Neural cell (in vitro differentiated cells): ENCODE data around the gene TMA7B. TPM values are rescaled to one million over a fixed set of nuclear protein-coding genes. Genes with fewer than 3 reads are reported as not detected.

Experiments used
- H2AFZ ChIP-seq: fragments of 200-600, 300-800 bp; sonication (generic), shearing (Covaris generic); 2 replicates; pipeline ENCODE4 v1.6.0; 2014; ENCODE audit warnings: low read depth, mild to moderate bottlenecking, antibody characterized with exemption, low read length, moderate library complexity
- H3F3A ChIP-seq: fragments of 200-600 bp; shearing (Covaris generic); 2 replicates; pipeline ENCODE4 v1.6.1; 2016; ENCODE audit warnings: mild to moderate bottlenecking, moderate library complexity, mixed read lengths, antibody characterized with exemption, low read length; ENCODE audit not compliant: insufficient read depth, poor library complexity, severe bottlenecking
- H3K27ac ChIP-seq: fragments of 200-600, 300-800 bp; sonication (generic), shearing (Covaris generic); 2 replicates; pipeline ENCODE4 v1.5.1; 2014; ENCODE audit warnings: mild to moderate bottlenecking, low read length, moderate library complexity
- H3K27me3 ChIP-seq: fragments of 300-800, 200-600 bp; sonication (generic), shearing (Covaris generic); 2 replicates; pipeline ENCODE4 v1.6.0; 2014; ENCODE audit warnings: mild to moderate bottlenecking, low read depth, low read length, moderate library complexity; ENCODE audit not compliant: insufficient read depth
- H3K36me3 ChIP-seq: fragments of 300-800, 200-600 bp; sonication (generic), shearing (Covaris generic); 2 replicates; pipeline ENCODE4 v1.5.1; 2014; ENCODE audit warnings: mild to moderate bottlenecking, antibody characterized with exemption, low read length, moderate library complexity; ENCODE audit not compliant: insufficient read depth
- H3K4me2 ChIP-seq: fragments of 300-800, 200-600 bp; sonication (generic), shearing (Covaris generic); 2 replicates; pipeline ENCODE4 v1.6.0; 2014; ENCODE audit warnings: mild to moderate bottlenecking, low read length
- H3K4me3 ChIP-seq: fragments of 300-800, 200-600 bp; sonication (generic), shearing (Covaris generic); 2 replicates; pipeline ENCODE4 v1.5.1; 2014; ENCODE audit warnings: mild to moderate bottlenecking, low read length, moderate library complexity
- H3K79me2 ChIP-seq: fragments of 200-600 bp; shearing (Covaris generic); replicated peaks from 2 replicates; pipeline ENCODE4 v1.6.0; 2014; ENCODE audit warnings: mild to moderate bottlenecking, low read length, moderate library complexity; ENCODE audit not compliant: insufficient read depth
- H3K9ac ChIP-seq: fragments of 300-800, 200-600 bp; sonication (generic), shearing (Covaris generic); 2 replicates; pipeline ENCODE4 v1.6.1; 2016; ENCODE audit warnings: mild to moderate bottlenecking, low read length, mixed read lengths
- H3K9me2 ChIP-seq: fragments of 200-600 bp; shearing (Covaris generic); 2 replicates; pipeline ENCODE4 v1.6.1; 2016; ENCODE audit warnings: mild to moderate bottlenecking, low read length, mixed read lengths; ENCODE audit not compliant: insufficient read depth
- H3K9me3 ChIP-seq: fragments of 200-600, 300-800 bp; sonication (generic), shearing (Covaris generic); 2 replicates; pipeline ENCODE4 v1.6.1; 2016; ENCODE audit warnings: mild to moderate bottlenecking, mixed run types, low read length, moderate library complexity, mixed read lengths
- H4K20me1 ChIP-seq: fragments of 200-600 bp; shearing (Covaris generic); 2 replicates; pipeline ENCODE4 v1.6.1; 2016; ENCODE audit warnings: mild to moderate bottlenecking, mixed run types; ENCODE audit not compliant: insufficient read depth
- EP300 ChIP-seq: fragments of 450-650 bp; conservative IDR thresholded peaks from 2 replicates; pipeline ENCODE4 v1.6.1; 2014; ENCODE audit warnings: antibody characterized with exemption, mild to moderate bottlenecking, moderate library complexity; ENCODE audit not compliant: poor library complexity, severe bottlenecking
- EZH2 ChIP-seq: fragments of 200-600, 300-800 bp; shearing (Covaris generic), sonication (generic); IDR thresholded peaks from 2 replicates; pipeline ENCODE4 v1.6.1; 2014; ENCODE audit warnings: antibody characterized with exemption, low read length, borderline replicate concordance, mild to moderate bottlenecking; ENCODE audit not compliant: insufficient read depth, poor library complexity, severe bottlenecking
- MXI1 ChIP-seq: fragments of 450-650 bp; conservative IDR thresholded peaks from 2 replicates; pipeline ENCODE4 v1.6.1; 2014; ENCODE audit warnings: antibody characterized with exemption, mild to moderate bottlenecking; ENCODE audit not compliant: poor library complexity, severe bottlenecking
- POLR2AphosphoS5 ChIP-seq: IDR thresholded peaks from 2 replicates; pipeline ENCODE4 v1.6.1; 2012
- RAD21 ChIP-seq: fragments of 450-650 bp; conservative IDR thresholded peaks from 2 replicates; pipeline ENCODE4 v1.6.1; 2014; ENCODE audit warnings: antibody characterized with exemption, mild to moderate bottlenecking, moderate library complexity
- SMC3 ChIP-seq: fragments of 450-650 bp; conservative IDR thresholded peaks from 2 replicates; pipeline ENCODE4 v1.6.1; 2014; ENCODE audit warnings: antibody characterized with exemption, mild to moderate bottlenecking, moderate library complexity; ENCODE audit not compliant: poor library complexity
- TAF1 ChIP-seq: IDR thresholded peaks from 2 replicates; pipeline ENCODE4 v1.6.1; 2012; ENCODE audit warnings: low read depth
- polyA plus RNA-seq: library from polyadenylated mRNA; depleted of rRNA; stranded (reverse); fragments of >200 nt; gene quantifications from 2 replicates; pipeline ENCODE4 v1.2.3, GENCODE V29; 2014
- TF ChIP-seq, protein P1 (sequence below): fragments of 450-650 bp; IDR thresholded peaks from 2 replicates; pipeline ENCODE4 v1.5.1; 2014; ENCODE audit warnings: antibody characterized with exemption, mild to moderate bottlenecking, moderate library complexity; ENCODE audit not compliant: poor library complexity, severe bottlenecking
- TF ChIP-seq, protein P2 (sequence below): IDR thresholded peaks from 2 replicates; pipeline ENCODE4 v1.6.1; 2012; ENCODE audit warnings: borderline replicate concordance

TMA7B gene
- polyA plus RNA-seq, 1 donor from 2014 or later: not detected

DNA sequence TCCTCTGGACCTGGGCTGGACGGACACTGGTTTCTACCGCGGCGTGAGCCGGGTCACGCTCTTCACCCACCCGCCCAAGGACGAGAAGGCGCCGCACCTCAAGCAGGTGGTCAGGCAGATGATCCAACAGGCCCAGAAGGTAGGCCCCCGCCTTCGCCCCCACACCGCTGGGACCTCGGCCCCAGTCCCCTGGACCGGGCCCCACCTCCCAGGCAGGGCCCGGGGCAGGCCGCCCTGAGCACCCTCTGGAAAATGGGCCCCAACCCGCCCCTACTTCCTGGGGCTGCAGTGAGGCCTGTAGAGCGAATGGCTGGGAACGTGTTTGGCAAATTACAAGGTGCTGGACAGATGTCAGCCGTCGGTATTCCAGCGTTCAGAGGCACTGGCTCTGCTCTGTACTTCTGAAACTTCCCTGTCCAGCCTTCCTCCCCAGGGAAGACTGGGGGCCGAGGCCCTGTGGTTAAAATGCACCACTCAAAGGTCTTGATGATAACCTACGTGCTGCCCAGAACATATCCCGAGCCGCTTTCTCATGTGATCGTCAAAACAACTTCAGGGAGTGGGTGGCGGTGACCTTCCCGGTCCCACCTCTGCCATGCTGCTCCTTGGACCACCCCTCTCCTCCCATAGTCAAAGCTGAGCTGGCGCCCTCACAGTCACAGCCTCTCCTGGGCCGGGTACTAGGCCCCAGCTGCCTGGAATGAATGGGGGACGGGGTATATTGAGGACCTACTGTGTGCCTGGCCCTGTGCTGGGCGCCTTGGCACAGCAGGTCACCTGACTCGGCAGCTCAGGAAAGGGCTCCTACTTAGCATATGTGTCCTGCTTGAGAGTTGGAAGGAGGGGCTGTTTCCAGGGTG, 35.4 kb downstream of the TMA7B start:
- no peak overlapping the region for H2AFZ ChIP-seq

DNA sequence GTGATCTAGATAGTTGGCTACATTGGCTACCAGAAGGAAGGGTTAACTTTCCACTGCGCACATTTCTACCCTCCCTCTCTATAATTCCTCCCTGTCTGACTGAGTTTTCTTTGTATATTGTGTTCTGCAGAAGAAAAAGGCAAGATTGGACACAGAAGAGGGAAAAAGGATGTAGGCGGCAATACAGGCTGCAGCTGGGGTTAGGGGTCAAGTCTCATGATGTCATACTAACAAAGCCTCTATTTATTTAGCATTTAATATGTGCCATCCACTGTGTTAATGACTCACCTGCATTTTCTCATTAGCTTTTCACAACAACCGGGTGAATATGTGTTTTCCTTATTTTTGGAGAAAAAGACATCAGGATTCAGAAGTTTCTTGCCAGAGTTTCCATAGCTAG, 36.5 kb downstream of the TMA7B start:
- Histone ChIP-seq H3K9me3 (no peaks in the 10 kb centered on the region), H4K20me1 (no peaks in the 10 kb centered on the region), H3K27me3 (peaks cover 33% of the 10 kb centered on the region), H3K4me2 (no peak overlapping the region), H2AFZ (no peak overlapping the region), H3K27ac (no peak overlapping the region), H3K4me3 (no peak overlapping the region), H3K79me2 (no peaks in the 10 kb centered on the region), H3K36me3 (no peaks in the 10 kb centered on the region), H3K9me2 (no peaks in the 10 kb centered on the region), H3F3A (no peaks in the 10 kb centered on the region), H3K9ac (no peak overlapping the region)
- no peak for TF ChIP-seq TAF1
- TF ChIP-seq EZH2: no peak
- no peak for TF ChIP-seq POLR2AphosphoS5
- TF ChIP-seq, protein P1, sequence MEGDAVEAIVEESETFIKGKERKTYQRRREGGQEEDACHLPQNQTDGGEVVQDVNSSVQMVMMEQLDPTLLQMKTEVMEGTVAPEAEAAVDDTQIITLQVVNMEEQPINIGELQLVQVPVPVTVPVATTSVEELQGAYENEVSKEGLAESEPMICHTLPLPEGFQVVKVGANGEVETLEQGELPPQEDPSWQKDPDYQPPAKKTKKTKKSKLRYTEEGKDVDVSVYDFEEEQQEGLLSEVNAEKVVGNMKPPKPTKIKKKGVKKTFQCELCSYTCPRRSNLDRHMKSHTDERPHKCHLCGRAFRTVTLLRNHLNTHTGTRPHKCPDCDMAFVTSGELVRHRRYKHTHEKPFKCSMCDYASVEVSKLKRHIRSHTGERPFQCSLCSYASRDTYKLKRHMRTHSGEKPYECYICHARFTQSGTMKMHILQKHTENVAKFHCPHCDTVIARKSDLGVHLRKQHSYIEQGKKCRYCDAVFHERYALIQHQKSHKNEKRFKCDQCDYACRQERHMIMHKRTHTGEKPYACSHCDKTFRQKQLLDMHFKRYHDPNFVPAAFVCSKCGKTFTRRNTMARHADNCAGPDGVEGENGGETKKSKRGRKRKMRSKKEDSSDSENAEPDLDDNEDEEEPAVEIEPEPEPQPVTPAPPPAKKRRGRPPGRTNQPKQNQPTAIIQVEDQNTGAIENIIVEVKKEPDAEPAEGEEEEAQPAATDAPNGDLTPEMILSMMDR: no peak
- no peak for TF ChIP-seq MXI1

More for the DNA sequence above, 35.4 kb downstream of the TMA7B start:
- H3F3A ChIP-seq: no peaks in the 10 kb centered on the region
- H3K79me2 ChIP-seq: no peaks in the 10 kb centered on the region
- H4K20me1 ChIP-seq: no peaks in the 10 kb centered on the region
- H3K27me3 ChIP-seq: peaks cover 33% of the 10 kb centered on the region
- H3K9me2 ChIP-seq: no peaks in the 10 kb centered on the region
- no peaks in the 10 kb centered on the region for H3K36me3 ChIP-seq
- H3K9ac ChIP-seq: no peak overlapping the region
- H3K9me3 ChIP-seq: no peaks in the 10 kb centered on the region
- TF ChIP-seq, protein P2, sequence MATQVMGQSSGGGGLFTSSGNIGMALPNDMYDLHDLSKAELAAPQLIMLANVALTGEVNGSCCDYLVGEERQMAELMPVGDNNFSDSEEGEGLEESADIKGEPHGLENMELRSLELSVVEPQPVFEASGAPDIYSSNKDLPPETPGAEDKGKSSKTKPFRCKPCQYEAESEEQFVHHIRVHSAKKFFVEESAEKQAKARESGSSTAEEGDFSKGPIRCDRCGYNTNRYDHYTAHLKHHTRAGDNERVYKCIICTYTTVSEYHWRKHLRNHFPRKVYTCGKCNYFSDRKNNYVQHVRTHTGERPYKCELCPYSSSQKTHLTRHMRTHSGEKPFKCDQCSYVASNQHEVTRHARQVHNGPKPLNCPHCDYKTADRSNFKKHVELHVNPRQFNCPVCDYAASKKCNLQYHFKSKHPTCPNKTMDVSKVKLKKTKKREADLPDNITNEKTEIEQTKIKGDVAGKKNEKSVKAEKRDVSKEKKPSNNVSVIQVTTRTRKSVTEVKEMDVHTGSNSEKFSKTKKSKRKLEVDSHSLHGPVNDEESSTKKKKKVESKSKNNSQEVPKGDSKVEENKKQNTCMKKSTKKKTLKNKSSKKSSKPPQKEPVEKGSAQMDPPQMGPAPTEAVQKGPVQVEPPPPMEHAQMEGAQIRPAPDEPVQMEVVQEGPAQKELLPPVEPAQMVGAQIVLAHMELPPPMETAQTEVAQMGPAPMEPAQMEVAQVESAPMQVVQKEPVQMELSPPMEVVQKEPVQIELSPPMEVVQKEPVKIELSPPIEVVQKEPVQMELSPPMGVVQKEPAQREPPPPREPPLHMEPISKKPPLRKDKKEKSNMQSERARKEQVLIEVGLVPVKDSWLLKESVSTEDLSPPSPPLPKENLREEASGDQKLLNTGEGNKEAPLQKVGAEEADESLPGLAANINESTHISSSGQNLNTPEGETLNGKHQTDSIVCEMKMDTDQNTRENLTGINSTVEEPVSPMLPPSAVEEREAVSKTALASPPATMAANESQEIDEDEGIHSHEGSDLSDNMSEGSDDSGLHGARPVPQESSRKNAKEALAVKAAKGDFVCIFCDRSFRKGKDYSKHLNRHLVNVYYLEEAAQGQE: no peak
- TF ChIP-seq, protein P1: no peak
- TF ChIP-seq TAF1: no peak
- no peak for TF ChIP-seq EP300
- TF ChIP-seq RAD21: no peak
- TF ChIP-seq POLR2AphosphoS5: no peak
- TF ChIP-seq EZH2: no peak
- no peak for TF ChIP-seq MXI1
- no peak for TF ChIP-seq SMC3
- H3K4me3 ChIP-seq: no peak overlapping the region
- no peak overlapping the region for H3K4me2 ChIP-seq
- H3K27ac ChIP-seq: no peak overlapping the region
